Activated T-helper 2 cell treated with anti-CD3 and anti-CD28 coated beads, Interferon-gamma antibody, Interleukin-2, Interleukin-4, amounts not matched to agents 10 μg/mL and 5 μg/mL and 100 μg/mL, durations not matched to agents 14 hours and 24 hours and 36 hours (primary cell): ENCODE measurements around the gene EIF2S2. TPM values are rescaled to one million over a fixed set of nuclear protein-coding genes. Genes with fewer than 3 reads are reported as not detected.
"Not testable (repeated sequence)": the region's sequence is repeated elsewhere in the genome, so short reads cannot be mapped to it uniquely, and the experiment has no call there.

Experiments
- DNase-seq: peaks from one replicate; pipeline ENCODE4 v3.0.0; 2021; ENCODE audit warnings: low spot score
- H3K27ac Mint-ChIP-seq: one replicate; pipeline ENCODE4 v1.8.0; 2021; ENCODE audit warnings: mixed read lengths
- H3K27me3 Mint-ChIP-seq: one replicate; pipeline ENCODE4 v1.8.0; 2021; ENCODE audit warnings: low read depth, mixed read lengths
- H3K36me3 Mint-ChIP-seq: one replicate; pipeline ENCODE4 v1.8.0; 2021; ENCODE audit warnings: low read depth, mixed read lengths
- H3K4me1 Mint-ChIP-seq: one replicate; pipeline ENCODE4 v1.8.0; 2021; ENCODE audit warnings: low read depth, mixed read lengths
- H3K4me3 Mint-ChIP-seq: one replicate; pipeline ENCODE4 v1.8.0; 2021; ENCODE audit warnings: low read depth, mild to moderate bottlenecking, moderate library complexity, mixed read lengths
- H3K9me3 Mint-ChIP-seq: one replicate; pipeline ENCODE4 v1.8.0; 2021; ENCODE audit warnings: mixed read lengths
- intact Hi-C: fragments of 100-400 bp; cut with micrococcal nuclease; formaldehyde crosslinking; loops from one replicate; pipeline ENCODE4 v1.15.1; 2023
- total RNA-seq: library from RNA; stranded (reverse); gene quantifications from 2 replicates; pipeline ENCODE4 v1.2.3, GENCODE V29; 2022

The EIF2S2 gene
- 96.0 and 97.6 TPM in 2 replicates for total RNA-seq

GRCh38 chr20:34111702-34112599 lies at the start of gene EIF2S2:
Gene EIF2S2 (minus strand): TSS chr20:34112243. CDS start chr20:34112110, 133 bp downstream.
- no peaks in the 10 kb centered on the region for H3K9me3 Mint-ChIP-seq
- peaks cover 5% of the 10 kb centered on the region for H3K27me3 Mint-ChIP-seq
- intact Hi-C loops: loop anchor here (1.0 to 10.0 kb wide), 5 partner anchors 17 to 447 kb away; partner anchors contain the start of genes ACTL10, AHCY, C20orf144 and CHMP4B
- H3K27ac Mint-ChIP-seq: peak within 1 kb of the TSS; percentile 97
- DNase-seq: peak; percentile 95
- H3K4me1 Mint-ChIP-seq: peaks cover 36% of the 10 kb centered on the region
- H3K4me3 Mint-ChIP-seq: peak within 1 kb of the TSS; percentile 96
- H3K36me3 Mint-ChIP-seq: peaks cover 43% of the 10 kb centered on the region

GRCh38 chr20:34157697-34158096 lies 45.7 kb upstream of the EIF2S2 start:
- H3K27ac Mint-ChIP-seq, DNase-seq, H3K4me1 Mint-ChIP-seq, H3K9me3 Mint-ChIP-seq, H3K36me3 Mint-ChIP-seq, H3K4me3 Mint-ChIP-seq, intact Hi-C loops: not testable (repeated sequence)
- H3K27me3 Mint-ChIP-seq: peaks cover 20% of the 10 kb centered on the region

DNA sequence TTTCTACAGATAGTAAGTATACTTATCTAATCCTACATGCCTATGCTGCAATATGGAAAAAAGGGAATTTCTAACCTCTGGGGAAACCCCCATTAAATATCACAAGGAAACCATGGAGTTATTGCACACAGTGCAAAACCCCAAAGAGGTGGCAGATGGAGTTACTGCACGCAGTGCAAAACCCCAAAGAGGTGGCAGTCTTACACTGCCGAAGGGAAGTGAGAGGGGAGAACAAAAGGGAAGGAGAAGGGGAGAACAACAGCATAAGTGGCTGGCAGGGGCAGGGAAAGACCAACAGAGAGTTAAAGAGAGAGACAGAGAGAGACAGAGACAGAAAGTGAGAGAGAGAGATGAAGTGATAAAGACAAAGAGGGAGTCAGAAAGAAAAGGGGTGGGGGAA lies 43.8 kb upstream of the EIF2S2 start:
- no peak overlapping the region for H3K27ac Mint-ChIP-seq
- H3K4me1 Mint-ChIP-seq: peaks cover 7% of the 10 kb centered on the region
- H3K27me3 Mint-ChIP-seq: peaks cover 26% of the 10 kb centered on the region
- H3K4me3 Mint-ChIP-seq: no peak overlapping the region
- H3K36me3 Mint-ChIP-seq: no peaks in the 10 kb centered on the region
- intact Hi-C loops: no loop called here
- no peak for DNase-seq
- H3K9me3 Mint-ChIP-seq: no peaks in the 10 kb centered on the region

DNA sequence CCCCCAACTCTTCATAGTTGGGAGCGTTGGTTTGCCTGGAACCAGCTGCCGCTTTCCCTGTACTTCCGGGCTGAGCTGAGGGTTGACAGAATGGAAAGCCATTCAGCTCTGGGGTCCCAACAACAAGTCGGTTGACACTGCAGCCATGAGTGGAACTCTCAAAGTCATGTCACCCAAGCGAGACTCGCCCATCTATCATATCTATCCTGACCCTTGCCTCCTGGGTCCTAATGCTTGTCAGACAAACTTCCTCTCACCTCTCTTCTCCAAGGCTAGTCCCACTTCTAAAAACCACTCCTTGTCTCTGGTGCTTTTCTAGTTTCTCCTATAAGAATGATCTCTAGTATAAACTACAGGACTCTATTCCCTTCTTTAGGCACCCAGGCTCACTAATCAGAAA lies 41.1 kb upstream of the EIF2S2 start:
- H3K36me3 Mint-ChIP-seq: not testable (repeated sequence)

GRCh38 chr20:34152073-34152472 lies 40.0 kb upstream of the EIF2S2 start:
- H3K27ac Mint-ChIP-seq, H3K36me3 Mint-ChIP-seq, DNase-seq, H3K4me1 Mint-ChIP-seq, H3K4me3 Mint-ChIP-seq, intact Hi-C loops, H3K9me3 Mint-ChIP-seq: not testable (repeated sequence)
- peaks cover 16% of the 10 kb centered on the region for H3K27me3 Mint-ChIP-seq

More for the DNA sequence above, 41.1 kb upstream of the EIF2S2 start:
- H3K9me3 Mint-ChIP-seq, H3K4me1 Mint-ChIP-seq, intact Hi-C loops, H3K4me3 Mint-ChIP-seq, H3K27ac Mint-ChIP-seq, DNase-seq: not testable (repeated sequence)
- H3K27me3 Mint-ChIP-seq: peaks cover 18% of the 10 kb centered on the region

- intact Hi-C loops: no loop called here
Measured at GRCh38 chr20:34150306-34151000, 38.4 kb upstream of the EIF2S2 start.

GRCh38 chr20:34145280-34145819 lies 33.3 kb upstream of the EIF2S2 start:
- H3K4me3 Mint-ChIP-seq: no peak overlapping the region
- no peaks in the 10 kb centered on the region for H3K9me3 Mint-ChIP-seq
- no peak for DNase-seq
- no peak overlapping the region for H3K27ac Mint-ChIP-seq
- no peaks in the 10 kb centered on the region for H3K36me3 Mint-ChIP-seq
- H3K27me3 Mint-ChIP-seq: peaks cover 11% of the 10 kb centered on the region
- intact Hi-C loops: no loop called here
- H3K4me1 Mint-ChIP-seq: no peaks in the 10 kb centered on the region

More at GRCh38 chr20:34150306-34151000, 38.4 kb upstream of the EIF2S2 start:
- Mint-ChIP-seq H3K27me3 (peaks cover 16% of the 10 kb centered on the region), H3K9me3 (no peaks in the 10 kb centered on the region), H3K36me3 (no peaks in the 10 kb centered on the region), H3K27ac (no peak overlapping the region), H3K4me1 (no peaks in the 10 kb centered on the region), H3K4me3 (no peak overlapping the region)
- DNase-seq: no peak

- Mint-ChIP-seq H3K4me1 (no peaks in the 10 kb centered on the region), H3K9me3 (no peaks in the 10 kb centered on the region), H3K27me3 (peaks cover 16% of the 10 kb centered on the region), H3K4me3 (no peak overlapping the region), H3K36me3 (no peaks in the 10 kb centered on the region), H3K27ac (no peak overlapping the region)
- DNase-seq: no peak
- intact Hi-C loops: no loop called here
Measured at GRCh38 chr20:34143951-34144350, 31.9 kb upstream of the EIF2S2 start.

- no peaks in the 10 kb centered on the region for H3K9me3 Mint-ChIP-seq
- H3K4me1 Mint-ChIP-seq: no peaks in the 10 kb centered on the region
- H3K27ac Mint-ChIP-seq: no peak overlapping the region
- peaks cover 16% of the 10 kb centered on the region for H3K27me3 Mint-ChIP-seq
- intact Hi-C loops: no loop called here
- H3K36me3 Mint-ChIP-seq: no peaks in the 10 kb centered on the region
- DNase-seq: no peak
- no peak overlapping the region for H3K4me3 Mint-ChIP-seq
Measured at GRCh38 chr20:34142121-34142520, 30.1 kb upstream of the EIF2S2 start.

DNA sequence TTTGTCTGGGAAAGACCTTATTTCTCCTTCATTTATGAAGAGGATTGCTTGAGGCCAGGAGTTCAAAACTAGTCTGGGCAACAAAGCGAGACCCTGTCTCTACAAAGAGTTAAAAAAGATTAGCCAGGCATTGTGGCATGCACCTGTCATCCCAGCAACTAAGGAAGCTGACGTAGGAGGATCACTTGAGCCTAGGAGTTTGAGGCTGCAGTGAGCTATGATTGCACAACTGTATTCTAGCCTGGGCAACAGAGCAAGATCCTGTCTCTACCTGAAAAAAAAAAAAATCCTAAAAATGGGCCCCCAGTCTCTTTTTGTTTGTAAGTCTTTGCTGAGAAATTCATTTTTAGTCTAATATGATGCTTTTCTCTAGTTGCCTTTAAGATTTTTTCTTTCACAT lies 29.2 kb upstream of the EIF2S2 start:
- Mint-ChIP-seq H3K36me3 (no peaks in the 10 kb centered on the region), H3K4me1 (no peaks in the 10 kb centered on the region), H3K9me3 (no peaks in the 10 kb centered on the region), H3K27me3 (peaks cover 16% of the 10 kb centered on the region), H3K27ac (no peak overlapping the region), H3K4me3 (no peak overlapping the region)
- no peak for DNase-seq
- intact Hi-C loops: no loop called here

GRCh38 chr20:34135525-34136275 lies 23.7 kb upstream of the EIF2S2 start:
- H3K4me3 Mint-ChIP-seq, H3K27me3 Mint-ChIP-seq, H3K36me3 Mint-ChIP-seq, intact Hi-C loops, H3K27ac Mint-ChIP-seq, H3K4me1 Mint-ChIP-seq, H3K9me3 Mint-ChIP-seq, DNase-seq: not testable (repeated sequence)

DNA sequence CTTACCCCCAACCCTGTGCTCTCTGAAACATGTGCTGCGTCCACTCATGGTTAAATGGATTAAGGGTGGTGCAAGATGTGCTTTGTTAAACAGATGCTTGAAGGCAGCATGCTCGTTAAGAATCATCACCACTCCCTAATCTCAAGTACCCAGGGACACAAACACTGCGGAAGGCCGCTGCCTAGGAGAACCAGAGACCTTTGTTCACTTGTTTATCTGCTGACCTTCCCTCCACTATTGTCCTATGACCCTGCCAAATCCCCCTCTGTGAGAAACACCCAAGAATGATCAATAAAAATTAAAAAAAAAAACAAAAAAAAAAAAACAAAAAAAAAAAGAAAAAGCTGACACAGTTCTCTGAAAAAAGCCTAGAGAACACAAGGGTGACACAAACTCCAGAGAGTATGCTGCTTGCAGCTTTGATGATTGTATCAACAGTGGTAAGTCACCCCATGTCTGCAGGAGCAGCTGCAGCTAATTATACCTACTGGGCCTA lies 21.4 kb upstream of the EIF2S2 start:
- H3K36me3 Mint-ChIP-seq, H3K9me3 Mint-ChIP-seq, H3K27ac Mint-ChIP-seq, DNase-seq, intact Hi-C loops, H3K27me3 Mint-ChIP-seq, H3K4me3 Mint-ChIP-seq, H3K4me1 Mint-ChIP-seq: not testable (repeated sequence)
